GM19099 (cell line): ENCODE data around the gene PAGR1.

Source experiments
- POLR2A ChIP-seq: IDR thresholded peaks from 3 replicates; pipeline ENCODE4 v1.6.1; 2011; ENCODE audit warnings: low read depth; ENCODE audit not compliant: insufficient read length; ENCODE audit errors: extremely low read depth

Gene PAGR1

DNA sequence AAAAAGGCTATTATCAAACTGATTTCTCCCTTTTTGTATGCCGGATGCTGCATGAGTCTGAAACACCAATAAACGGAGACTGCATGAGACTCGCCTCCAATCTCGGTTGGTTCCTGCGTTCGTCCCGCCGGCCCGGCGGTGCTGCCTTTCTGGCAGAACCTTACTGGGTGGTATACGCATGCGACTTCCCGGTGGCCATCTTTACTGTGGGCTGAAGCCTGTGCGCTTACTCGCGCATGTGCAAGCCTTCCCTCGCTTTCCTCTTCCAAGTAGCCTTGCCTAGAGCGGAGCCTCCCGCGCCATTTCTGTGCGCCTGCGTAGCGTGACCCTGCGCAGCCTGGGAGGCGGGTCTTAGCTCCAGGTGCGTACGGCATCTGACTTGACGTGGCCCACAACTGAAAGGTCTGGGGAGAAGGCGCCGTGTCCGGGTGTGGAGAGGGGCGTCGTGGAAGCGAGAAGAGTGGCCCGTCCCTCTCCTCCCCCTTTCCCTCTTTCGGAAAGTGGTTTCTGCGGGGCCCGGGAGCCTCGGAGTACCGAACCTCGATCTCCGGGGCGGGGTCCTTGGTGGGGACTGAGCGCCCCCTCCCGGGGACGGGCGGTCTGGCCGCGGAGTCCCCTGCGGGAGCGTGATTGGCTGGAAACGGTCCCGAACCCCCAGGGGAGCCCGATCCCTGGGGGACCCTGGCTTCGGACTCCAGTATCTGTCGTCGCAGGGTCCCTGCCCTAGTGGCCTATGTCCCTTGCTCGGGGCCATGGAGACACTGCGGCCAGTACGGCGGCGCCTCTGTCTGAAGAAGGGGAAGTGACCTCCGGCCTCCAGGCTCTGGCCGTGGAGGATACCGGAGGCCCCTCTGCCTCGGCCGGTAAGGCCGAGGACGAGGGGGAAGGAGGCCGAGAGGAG lies at the start of gene PAGR1:
Gene PAGR1, plus strand, starts transcription at position 360 of the 901 bp plus-strand sequence. Its CDS starts 374 bp downstream, at position 734.
- peak; percentile 90 for TF ChIP-seq POLR2A

DNA sequence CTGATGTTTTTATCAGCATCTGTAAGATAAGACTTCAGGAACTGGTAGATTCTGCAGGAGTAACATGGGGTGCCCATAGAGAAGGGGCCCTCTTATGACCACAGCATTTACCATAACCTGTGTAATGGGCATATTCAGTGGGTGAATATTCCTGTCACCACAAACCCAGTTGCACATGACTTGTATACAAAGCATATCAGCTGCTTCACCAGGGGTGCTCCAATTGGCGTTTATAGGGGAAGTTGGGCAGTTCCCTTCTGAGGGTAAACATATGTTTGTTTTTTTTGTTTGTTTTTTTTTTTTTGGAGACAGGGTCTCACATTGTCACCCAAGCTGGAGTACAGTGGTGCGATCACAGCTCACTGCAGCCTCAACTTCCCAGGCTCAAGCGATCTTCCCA lies 49.4 kb upstream of the PAGR1 start:
- no peak for TF ChIP-seq POLR2A

DNA sequence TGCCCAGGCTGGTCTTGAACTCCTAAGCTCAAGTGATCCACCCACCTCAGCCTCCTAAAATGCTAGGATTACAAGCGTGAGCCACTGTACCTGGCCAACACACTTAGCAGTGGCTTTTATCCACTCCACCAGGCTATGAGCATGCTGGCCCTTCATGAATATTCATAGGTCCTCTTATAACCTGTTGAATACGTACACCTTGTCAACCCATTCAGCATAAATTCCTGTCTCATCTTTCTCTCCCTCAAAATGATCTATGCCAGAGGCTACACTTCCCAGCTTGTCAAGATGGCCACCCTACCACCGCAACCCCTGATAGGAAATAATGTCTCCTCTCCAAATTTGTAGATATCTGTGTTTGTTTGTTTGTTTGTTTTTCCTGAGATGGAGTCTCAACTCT lies 48.9 kb upstream of the PAGR1 start:
- TF ChIP-seq POLR2A, result no peak

DNA sequence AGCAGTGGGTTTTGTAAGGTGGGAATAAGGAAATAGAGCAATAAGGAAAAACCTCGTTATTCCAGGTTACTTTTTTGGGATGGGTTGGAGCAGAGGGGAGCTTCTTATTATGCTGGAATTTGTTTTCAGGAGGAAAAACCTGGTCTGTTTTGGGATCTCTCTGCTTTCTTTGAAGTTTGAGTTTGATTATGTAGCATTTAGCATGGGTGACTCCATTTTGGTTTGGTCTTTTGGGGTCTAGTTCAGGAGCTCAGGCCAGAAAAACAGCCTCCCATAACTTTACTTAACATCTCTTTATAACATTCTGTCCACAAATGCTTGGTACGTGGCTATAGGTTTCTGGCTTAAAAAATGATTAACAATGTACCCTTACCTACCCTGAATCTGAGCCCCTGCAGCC lies 46.4 kb upstream of the PAGR1 start:
- no peak for TF ChIP-seq POLR2A

DNA sequence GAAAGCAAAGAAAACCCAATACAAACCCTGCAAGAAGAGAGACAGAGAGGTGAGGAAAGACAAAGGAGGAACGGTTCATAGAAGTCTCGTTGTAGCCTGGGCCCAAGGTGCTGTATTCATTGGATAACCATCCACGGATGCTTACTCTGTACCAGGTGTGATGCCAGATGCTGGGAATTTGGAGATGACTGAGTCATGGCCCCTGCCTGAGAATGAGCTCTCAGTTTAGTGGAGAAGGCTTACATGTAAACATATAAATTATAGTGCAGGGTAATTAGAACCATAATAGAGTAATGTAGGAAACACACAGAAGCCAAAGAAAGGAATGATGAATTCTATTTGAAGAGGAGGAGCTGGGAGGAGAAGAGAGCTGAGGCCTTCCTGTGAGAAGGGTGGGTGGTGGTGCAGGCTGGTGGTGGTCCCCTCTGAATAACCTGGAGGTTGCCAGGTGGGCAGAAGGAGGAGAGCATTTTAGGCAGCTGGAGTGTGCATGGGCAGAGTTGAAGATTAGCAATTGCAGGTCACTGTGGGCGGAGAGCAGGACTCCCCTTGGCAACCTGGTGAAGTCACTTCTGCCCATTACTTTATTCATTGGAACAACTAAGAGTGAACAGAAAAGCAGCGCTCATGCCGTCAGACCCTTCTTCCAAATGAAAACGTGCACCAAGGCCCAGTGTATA lies 45.6 kb upstream of the PAGR1 start:
- TF ChIP-seq POLR2A, result no peak

DNA sequence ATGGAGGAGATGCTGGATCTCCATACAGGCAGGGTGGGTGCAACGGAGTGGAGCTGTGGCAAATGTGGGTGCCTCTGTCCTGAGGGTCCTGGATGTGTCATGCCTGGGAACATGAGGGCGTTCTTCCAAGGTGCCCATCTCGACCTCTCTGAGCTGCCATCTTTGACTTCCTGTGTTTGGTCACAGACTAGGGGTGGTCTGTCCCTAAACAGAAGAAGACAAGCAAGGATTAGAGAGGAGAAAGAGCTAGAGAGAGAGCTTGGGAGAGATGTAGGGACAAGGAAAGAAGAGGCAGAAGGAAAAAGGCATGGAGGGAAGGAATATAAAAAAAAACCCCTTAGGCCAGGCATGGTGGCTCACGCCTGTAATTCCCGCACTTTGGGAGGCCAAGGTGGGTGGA lies 41.2 kb upstream of the PAGR1 start:
- no peak for TF ChIP-seq POLR2A

DNA sequence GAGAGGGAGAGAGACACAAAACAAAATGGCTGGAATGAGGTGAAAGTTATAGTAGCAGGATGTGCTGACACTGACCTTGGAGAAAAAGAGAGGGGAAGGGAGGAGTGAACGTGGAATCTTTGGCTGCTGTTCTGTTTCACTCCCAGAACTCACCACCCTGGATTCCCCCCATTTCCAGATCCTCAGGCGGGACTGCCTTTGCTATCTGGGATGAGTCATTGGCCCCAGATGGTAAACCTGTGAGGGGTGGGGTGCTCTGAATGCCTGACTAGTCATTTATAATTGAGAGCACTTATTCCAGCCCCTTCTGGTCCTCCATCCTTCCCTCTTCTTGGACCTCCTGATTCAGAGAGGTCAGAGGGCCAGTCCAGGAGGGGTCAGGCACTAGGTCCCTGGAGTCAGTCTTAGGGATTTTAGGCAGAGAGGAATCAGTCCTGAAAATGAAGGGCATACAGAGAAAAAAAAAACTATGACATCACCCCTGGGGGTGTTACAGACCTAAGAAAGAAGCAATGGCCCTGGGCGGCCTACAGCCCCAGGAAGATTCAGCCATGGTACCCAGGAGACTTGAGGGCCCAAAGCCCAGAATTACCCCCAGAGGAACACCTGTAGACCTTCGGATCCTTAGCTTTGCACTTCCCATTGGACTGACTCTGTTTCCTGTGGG lies 40.1 kb upstream of the PAGR1 start:
- TF ChIP-seq POLR2A, result no peak

DNA sequence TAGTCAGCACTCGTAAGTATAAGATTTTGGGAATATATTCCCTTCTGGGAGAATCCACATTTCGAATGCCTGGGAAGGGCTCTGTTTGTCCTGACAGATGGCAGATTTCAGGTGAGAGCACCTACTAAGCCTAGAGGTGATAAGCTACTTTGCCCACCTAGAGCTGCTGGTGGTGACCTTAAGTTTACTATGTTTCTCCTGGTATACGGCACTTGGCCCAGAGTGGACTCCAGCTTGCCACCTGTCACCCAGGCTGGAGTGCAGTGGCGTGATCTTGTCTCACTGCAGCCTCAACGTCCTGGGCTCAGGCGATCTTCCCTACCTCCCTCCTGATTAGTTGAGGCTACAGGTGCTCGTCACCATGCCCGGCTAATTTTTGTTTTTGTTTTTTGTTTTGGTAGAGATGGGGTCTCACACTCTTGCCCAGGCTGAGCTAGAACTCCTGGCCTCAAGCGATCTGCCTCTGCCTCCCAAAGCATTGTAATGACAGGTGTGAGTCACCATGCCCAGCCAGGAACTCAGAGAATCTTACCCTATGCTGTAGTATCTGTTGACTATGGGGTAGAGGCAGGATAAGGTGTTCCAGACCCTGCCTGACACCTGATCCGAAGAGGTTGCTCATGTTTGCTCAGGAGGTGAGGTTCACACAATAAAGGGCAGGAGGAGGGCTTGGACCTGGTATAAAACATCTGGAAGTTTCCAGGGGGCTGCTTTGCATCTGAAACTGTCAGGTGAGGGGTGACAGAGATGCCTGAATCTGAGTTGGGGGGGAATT lies 38.2 kb upstream of the PAGR1 start, which contains the start of gene ZG16:
Gene ZG16, plus strand, starts transcription at position 681 of the 775 bp plus-strand sequence. CDS start 1,011 bp downstream, outside the sequence.
- no peak for TF ChIP-seq POLR2A

DNA sequence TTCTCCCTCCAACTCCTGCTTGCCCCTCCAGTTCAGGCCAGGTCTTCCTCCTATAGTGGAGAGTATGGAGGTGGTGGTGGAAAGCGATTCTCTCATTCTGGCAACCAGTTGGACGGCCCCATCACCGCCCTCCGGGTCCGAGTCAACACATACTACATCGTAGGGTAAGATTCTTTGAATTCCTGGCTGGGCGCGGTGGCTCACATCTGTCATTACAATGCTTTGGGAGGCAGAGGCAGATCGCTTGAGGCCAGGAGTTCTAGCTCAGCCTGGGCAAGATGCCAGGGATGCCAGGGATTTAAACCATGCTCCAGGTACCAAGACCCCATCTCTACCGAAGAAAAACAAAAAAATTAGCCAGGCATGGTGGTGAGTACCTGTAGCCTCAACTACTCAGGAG lies 36.5 kb upstream of the PAGR1 start:
- no peak for TF ChIP-seq POLR2A

DNA sequence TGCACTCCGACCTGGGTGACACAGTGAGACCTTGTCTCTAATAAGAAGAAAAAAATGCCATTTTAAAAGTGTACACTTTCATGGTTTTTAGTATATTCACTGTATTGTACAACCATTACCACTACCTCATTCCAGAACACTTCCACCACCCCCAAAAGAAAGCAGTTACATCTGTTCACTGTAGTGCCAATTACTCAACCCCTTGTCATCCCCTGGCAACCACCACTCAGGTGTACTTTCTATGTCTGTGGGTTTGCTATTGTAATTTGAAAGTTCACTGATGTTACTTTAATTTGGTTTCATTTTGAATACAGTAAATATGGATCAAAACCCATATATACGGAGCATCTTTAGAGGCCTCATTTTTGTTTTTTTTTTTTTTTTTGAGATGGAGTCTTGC lies 31.8 kb upstream of the PAGR1 start:
- no peak for TF ChIP-seq POLR2A

DNA sequence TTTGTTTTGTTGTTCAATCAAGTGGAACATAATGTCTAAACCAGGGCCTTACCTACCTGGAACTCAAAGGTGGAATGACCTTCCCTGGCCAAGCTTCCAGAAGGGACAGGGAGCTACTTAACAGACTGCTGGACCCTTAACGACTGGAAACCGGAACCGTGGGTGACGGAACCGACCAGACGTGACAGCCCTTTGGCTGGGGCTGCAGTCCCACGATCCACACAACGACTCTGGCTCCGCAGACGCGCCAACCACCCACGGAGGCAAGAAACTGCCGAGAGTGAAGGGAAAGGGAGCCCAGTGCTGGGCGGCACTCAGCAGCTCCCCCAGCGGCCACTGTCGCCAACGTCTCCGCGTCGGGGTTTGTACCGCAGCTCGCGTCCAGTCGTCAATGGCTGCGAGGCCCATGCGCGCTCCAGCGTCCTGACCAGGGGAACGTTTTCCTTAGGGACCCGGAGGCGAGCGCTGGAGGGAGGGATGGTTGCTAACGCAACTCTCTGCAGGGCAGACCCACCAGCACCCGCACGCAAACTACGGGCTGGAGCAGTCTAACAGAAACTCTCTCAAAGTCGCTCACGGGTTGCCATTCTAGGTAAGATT lies 31.0 kb upstream of the PAGR1 start:
- TF ChIP-seq POLR2A, result no peak

DNA sequence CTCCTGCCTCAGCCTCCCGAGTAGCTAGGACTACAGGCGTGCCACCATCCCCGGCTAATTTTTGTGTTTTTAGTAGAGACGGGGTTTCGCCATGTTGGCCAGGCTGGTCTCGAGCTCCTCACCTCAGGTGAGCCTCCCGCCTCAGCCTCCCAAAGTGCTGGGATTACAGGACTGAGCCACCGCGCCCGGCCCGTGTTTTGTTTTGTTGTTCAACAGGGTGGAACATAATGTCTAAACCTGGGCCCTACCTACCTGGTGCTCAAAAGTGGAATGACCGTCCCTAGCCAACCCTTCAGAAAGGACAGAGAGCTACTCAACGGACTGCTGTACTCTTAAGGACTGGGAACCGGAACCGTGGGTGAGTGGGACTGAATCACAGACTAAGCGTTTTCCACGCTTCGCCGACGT lies 26.2 kb upstream of the PAGR1 start:
- no peak for TF ChIP-seq POLR2A

DNA sequence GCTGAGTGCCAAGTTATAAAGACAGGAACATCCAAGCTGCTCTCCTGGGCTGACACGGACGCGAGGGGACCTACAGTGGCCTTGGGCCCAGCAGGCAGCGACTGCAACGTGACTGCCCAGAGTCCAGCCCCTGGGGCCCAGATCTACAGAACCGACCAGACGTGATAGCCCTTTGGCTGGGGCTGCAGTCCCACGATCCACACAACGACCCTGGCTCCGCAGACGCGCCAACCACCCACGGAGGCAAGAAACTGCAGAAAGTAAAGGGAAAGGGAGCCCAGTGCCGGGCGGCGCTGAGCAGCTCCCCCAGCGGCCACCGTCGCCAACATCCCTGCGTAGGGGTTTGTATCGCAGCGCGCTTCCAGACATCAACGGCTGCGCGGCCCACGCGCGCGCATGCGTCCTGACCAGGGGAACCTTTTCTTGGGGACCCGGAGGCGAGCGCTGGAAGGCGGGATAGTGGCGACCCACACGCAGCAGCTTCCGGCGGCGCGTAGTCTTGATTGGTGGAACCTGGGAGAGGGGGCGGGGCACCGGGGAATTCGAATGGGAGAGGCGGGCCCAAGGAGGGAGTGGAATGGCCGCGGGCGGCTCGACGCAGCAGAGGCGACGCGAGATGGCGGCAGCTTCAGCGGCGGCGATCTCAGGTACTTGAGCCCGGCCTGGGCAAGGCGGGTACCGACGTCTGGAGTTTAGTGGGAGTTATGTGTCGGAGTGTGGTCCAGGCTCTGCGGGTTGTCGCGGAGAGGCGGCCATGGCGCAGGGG lies 25.6 kb upstream of the PAGR1 start, which contains the start of gene KIF22:
Gene KIF22, plus strand, starts transcription at position 569 of the 766 bp plus-strand sequence. Its CDS starts 9 bp downstream, at position 578.
- TF ChIP-seq POLR2A, result peak; percentile 83
